Gastrocnemius medialis (tissue), 4 donors: ENCODE measurements around the gene ADRA1B.

Experiments used
- CTCF ChIP-seq, 5 experiments: fragments of 450-650 bp in 3 of 5; fragments of 200-600 bp in 2 of 5; sonication (generic) in 2 of 5; IDR thresholded peaks in 4 of 5; conservative IDR thresholded peaks in 1 of 5; 1 replicate in 4 of 5; 2 replicates in 1 of 5; pipeline ENCODE4 v1.5.1; 2016 to 2019; ENCODE audit warnings: antibody characterized with exemption in 5 of 5, mild to moderate bottlenecking in 3 of 5, moderate library complexity in 3 of 5
- POLR2A ChIP-seq, 2 donors: fragments of 450-650 bp; IDR thresholded peaks; one replicate each; pipeline ENCODE4 v1.6.1; 2017; ENCODE audit warnings: antibody characterized with exemption in 2 of 2, mild to moderate bottlenecking in 2 of 2, moderate library complexity in 2 of 2

- TF ChIP-seq CTCF (IDR thresholded peaks at IDR 0.05 in 4 of 5, conservative IDR thresholded peaks at IDR 0.05 in 1 of 5) (no peak), POLR2A (IDR thresholded peaks at IDR 0.05) (no peak)
Observed at GRCh38 chr5:160020964-160021363, 104.7 kb downstream of the ADRA1B start.
